GM21381 (cell line): ENCODE measurements around the gene CT45A1.
"Not testable (repeated sequence)": the region's sequence is repeated elsewhere in the genome, so short reads cannot be mapped to it uniquely, and the experiment has no call there.

Experiments
- ATAC-seq: cut with Tn5 transposase; IDR thresholded peaks from one replicate; pipeline ENCODE4 v1.9.1; 2021; ENCODE audit warnings: mild to moderate bottlenecking, moderate library complexity; ENCODE audit not compliant: unreplicated experiment

Gene CT45A1, protein sequence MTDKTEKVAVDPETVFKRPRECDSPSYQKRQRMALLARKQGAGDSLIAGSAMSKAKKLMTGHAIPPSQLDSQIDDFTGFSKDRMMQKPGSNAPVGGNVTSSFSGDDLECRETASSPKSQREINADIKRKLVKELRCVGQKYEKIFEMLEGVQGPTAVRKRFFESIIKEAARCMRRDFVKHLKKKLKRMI

DNA sequence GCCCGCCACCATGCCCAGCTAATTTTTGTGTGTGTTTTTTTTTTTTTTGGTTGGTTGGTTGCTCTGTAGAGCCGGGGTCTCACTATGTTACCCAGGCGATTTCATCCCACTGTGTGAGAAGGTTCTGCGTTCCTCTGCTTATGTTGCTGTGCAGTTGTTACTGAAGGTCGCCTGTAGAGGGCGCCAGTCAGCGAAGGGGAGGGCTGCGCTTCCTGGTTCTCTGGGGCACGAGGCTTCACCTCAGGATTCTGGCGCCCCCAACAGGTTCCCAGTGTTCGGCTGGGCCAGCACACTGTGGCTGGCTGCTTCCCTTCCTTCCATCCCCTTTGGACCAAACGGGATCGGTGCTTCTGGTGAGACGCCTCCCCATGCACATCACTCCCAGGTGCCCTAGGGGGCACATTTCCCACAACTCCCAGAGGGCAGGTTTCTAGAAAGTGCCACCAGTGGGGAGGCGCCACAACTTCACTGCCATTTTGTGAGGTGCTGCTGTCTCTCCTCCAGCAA lies at the start of gene CT45A1:
CT45A1 (plus strand) TSS at position 457 of the 507 bp plus-strand sequence. CDS start 5,302 bp downstream, outside the sequence.
- not testable (repeated sequence) for ATAC-seq

DNA sequence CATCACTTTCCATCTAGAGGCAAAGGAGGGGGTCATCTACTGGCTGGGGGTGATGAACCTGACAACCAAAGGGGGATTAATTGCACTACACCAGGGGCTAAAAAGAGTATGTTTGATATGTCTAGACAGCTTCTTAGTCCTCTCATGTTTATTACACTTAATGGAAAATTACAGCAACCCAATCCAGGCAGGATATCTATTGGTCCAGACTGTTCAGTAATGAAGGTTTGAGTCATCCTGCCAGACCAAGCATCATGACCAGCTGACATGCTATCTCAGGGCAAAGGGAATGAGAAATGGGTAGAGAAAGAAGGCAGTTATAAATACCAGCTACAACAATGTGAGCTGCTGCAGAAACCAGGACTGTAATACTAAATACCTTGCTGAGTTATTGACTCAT lies 40.5 kb upstream of the CT45A1 start:
- ATAC-seq, result not testable (repeated sequence)

DNA sequence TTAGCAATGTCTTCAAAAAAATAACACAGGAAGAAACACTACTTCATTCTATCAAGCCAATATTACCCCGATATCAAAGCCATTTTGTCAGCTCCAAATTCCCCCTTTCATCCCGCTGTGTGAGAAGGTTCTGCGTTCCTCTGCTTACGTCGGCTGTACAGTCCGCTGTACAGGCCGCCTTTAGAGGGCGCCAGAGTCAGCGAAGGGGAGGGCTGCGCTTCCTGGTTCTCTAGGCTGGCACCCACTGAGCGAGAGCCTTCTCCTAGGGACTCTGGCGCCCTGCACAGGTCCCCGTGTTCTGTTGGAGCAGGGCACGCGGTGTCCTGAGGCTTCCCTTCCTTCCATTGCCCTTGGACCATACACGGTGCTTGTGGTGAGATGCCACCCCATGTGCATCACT lies 25.3 kb upstream of the CT45A1 start:
- no peak for ATAC-seq

DNA sequence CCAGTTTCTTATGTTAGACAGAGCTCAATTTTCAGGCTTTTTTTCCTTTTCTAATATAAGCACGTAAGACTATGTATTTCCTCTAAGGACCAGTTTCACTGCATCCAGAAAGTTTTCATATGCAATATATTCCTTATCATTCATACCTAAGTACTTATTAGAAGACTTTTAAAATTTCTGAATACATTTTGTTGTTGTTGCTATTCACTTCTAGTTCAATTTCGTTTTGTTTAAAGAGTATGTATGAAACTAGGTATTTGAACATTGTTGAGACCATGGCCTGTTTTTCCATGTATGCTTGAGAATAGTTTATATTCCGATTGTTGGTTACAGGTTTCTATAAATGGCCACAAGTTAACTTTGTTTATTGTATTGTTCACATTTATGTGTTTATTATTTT lies 18.0 kb upstream of the CT45A1 start:
- no peak for ATAC-seq

DNA sequence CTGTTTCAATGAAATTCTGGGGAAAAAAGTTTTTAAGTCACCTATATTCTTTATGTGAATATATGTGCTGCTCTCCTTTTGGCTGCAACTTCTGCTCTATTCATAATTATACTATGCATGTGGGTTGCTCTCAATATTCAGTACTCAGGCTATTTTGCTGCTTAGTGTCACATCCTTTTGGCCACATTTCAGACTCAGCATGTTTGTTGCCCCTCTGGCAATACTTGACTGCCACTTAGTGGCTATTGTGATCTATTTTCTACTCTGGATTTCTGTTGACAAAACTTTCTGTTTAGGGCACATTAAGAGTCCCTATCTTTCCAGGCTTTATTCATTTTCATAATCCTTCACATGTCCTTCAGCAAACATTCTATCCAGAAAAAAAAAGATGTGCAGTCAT lies 15.8 kb upstream of the CT45A1 start:
- no peak for ATAC-seq

DNA sequence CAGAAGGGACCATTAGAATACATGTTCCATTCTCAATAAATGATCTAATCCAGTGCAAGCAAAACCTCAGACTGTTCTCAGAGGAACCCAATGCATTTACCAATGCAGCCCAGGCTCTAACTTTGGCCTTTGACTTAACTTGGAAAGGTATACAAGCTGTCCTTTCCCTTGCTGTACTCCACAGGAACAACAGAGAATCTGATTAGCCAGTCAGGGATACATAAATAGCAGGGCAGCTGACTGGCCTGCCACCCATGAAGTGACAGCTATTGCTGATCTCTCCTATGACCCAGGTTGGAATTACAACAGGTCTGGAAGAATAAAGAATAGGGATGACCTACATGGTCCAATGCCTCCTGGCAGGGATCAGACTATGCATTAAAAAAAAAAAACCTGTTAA lies 14.5 kb upstream of the CT45A1 start:
- ATAC-seq, result no peak

DNA sequence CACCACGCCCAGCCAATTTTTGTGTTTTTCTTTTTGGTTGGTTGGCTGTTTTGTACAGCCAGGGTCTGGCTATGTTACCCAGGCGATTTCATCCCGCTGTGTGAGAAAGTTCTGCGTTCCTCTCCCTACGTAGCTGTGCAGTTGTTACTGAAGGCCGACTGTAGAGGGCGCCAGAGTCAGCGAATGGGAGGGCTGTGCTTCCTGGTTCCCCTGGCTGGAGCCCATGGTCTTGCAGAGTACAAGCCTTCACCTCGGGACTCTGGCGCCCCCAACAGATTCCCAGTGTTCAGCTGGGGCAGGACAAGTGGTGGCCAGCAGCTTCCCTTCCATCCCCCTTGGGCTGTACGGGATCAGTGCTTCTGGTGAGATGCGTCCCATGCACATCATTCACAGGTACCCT lies 5.6 kb upstream of the CT45A1 start:
- no peak for ATAC-seq

DNA sequence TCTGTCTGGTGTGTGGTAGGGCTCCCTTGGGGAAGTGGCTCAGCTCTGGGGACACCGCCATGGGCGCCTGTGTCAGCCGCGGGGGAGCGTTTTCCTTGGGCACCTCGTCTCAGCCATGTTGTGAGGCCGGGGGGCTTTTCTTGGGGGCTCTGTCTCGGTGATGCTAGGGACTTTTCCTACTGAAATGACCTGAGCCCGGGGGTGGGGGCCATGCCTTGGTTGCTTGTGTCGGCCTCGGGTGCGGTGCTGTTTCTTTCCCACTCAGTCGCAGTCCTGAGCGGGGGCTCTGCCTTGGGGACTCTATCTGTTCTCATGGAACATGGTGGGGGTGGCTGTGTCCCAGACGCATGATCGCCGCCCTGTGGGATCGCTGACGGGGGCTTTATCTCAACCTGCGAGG lies 356 bp downstream of the CT45A1 start:
- ATAC-seq, result no peak

DNA sequence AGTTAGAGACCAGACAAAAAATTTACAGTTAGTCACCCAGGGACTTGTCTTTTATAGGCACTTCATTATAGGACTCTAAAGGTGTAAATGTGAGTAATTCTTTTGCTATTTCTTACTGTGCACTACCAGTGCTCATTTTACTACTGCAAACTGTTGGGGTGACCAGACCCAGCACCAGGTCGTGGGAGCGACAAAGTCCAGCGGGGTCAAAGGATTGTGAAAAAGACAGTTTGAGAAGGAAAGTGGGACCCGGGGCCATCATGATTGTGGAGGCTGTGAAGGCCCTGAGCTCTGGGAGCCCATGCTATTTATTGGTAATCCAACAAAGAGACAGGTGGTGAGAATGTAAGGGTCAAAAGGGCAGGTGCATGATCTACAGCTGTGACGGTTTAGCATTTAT lies 21.2 kb downstream of the CT45A1 start:
- not testable (repeated sequence) for ATAC-seq

DNA sequence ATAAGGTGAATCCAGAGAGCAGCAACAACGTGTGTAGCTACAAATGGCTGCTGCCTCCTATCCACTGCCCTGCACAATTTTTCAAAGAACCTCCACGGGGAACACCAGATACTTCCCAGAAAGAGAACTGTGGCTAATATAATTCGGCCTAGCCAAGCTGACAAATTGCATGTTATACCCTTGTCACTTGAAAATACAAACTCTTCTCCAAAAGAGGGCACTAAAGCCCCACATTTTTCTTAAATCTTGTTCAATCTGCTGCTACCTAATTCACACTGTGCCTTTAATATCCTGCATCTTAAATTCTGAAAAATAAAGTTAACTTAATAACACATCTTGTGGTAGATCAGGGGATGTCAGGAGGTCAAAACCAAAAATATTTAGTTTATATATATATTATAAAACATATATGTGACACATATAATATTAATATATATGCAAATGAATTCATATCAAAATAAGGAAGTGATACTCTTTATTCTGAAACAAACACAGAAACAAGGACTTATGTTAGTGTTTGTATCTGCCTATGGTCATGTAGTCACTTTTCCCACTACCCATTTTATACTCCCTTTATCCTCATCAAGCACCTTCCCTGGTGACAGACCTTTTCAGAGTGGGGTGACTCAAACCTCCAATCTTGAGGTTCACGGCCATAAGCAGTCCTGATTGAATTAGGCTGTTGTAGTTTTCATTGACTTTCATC lies 24.1 kb downstream of the CT45A1 start:
- no peak for ATAC-seq

DNA sequence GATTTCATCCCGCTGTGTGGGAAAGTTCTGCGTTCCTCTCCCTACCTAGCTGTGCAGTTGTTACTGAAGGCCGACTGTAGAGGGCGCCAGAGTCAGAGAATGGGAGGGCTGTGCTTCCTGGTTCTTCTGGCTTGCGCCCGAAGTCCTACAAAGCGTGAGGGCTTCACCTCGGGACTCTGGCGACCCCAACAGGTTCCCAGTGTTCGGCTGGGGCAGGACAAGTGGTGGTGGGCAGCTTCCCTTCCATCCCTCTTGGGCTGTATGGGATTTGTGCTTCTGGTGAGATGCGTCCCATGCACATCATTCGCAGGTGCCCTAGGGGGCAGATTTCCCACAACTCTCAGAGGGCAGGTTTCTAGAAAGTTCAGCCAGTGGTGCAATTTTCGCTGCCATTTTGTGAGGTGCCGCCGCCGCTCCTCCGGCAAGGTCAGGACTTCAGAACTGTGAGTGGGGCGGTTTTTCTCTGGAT lies 27.3 kb downstream of the CT45A1 start:
- peak; percentile 64 for ATAC-seq

DNA sequence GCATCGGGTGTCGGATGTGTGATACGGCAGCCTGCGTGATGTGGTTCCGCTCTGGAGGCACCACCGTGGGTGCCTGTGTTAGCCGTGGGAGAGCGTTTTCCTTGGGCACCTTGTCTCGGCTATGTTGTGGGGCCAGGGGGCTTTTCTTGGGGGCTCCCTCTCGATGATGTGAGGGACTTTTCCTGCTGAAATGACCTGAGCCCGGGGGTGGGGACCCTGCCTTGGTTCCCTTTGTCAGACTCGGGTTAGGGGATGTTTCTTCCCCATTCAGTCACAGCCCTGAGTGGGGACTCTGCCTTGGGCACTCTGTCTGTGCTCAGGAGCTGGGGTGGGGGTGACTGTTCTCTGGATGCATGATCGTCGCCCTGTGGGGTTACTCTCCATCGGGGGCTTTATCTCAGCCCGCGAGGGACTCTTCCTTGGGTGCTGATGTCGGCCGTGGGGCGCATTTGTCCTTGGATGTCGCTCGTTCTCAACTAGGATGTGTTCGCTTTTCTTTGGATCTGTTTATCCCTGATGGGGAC lies 27.8 kb downstream of the CT45A1 start:
- ATAC-seq, result no peak

DNA sequence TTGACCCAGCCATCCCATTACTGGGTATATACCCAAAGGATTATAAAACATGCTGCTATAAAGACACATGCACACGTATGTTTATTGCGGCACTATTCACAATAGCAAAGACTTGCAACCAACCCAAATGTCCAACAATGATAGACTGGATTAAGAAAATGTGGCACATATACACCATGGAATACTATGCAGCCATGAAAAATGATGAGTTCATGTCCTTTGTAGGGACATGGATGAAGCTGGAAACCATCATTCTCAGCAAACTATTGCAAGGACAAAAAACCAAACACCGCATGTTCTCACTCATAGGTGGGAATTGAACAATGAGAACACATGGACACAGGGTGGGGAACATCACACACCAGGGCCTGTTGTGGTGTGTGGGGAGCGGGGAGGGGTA lies 31.3 kb downstream of the CT45A1 start:
- not testable (repeated sequence) for ATAC-seq

DNA sequence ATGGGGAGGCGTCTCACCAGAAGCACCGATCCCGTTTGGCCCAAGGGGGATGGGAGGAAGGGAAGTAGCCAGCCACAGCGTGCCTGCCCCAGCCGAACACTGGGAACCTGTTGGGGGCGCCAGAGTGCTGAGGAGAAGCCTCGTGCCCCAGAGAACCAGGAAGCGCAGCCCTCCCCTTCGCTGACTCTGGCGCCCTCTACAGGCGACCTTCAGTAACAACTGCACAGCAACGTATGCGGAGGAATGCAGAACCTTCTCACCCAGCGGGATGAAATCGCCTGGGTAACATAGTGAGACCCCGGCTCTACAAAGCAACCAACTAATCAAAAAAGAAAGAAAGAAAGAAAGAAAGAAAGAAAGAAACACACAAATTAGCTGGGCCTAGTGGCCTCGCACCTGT lies 54.7 kb downstream of the CT45A1 start, which contains the start of gene CT45A3:
CT45A3 (minus strand) TSS at position 101 of the 400 bp plus-strand sequence. CDS start 3,747 bp downstream, outside the sequence.
- ATAC-seq, result not testable (repeated sequence)
